Esophagus squamous epithelium (tissue), 4 donors: ENCODE data around the gene GRK6.

Experiments
- POLR2A ChIP-seq, 4 donors: fragments of 450-650 bp; IDR thresholded peaks; one replicate each; pipeline ENCODE4 v1.6.1; 2017; ENCODE audit warnings: antibody characterized with exemption in 4 of 4, mild to moderate bottlenecking in 4 of 4, moderate library complexity in 3 of 4
- TF ChIP-seq, protein P1 (sequence below), 6 experiments: fragments of 450-650 bp in 4 of 6; fragments of 200-600 bp in 2 of 6; sonication (generic) in 2 of 6; IDR thresholded peaks; one replicate each; pipeline ENCODE4 v1.5.1; 2016 to 2019; ENCODE audit warnings: antibody characterized with exemption in 6 of 6, mild to moderate bottlenecking in 4 of 6, moderate library complexity in 4 of 6

DNA sequence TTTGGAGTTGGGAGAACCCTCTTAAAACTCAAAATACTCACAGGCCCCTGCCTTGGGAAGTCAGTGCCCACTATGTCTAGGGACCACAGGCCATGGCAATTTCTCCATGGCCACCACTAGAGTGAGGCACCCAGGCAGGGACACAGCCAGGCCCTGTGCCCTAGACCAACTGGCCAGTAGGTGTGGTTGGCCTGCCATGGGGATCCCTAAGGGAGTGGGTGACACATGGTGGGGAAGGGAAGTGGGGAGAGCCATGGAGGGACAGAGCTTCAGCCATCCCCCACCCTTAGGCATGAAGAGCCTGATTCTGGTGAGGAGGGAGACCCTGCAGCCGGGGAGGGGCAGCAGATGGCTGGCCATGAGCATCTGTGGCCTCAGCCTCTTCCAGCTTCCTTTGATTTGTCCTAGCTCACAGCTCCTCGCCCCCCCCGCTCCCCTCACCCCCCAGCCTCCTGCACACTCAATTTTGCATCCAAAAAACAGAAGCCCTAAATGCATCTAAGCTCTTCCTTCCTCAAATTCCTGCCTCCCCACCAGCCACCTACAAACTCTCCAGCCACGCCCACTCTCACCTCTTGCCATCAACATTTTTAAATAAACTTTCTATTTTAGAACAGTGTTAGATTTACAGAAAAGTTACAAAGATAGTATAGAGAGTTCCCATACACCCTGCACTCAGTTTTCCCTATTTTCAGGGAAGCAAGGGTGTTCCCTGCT, 48.5 kb downstream of the GRK6 start:
- TF ChIP-seq, protein P1, sequence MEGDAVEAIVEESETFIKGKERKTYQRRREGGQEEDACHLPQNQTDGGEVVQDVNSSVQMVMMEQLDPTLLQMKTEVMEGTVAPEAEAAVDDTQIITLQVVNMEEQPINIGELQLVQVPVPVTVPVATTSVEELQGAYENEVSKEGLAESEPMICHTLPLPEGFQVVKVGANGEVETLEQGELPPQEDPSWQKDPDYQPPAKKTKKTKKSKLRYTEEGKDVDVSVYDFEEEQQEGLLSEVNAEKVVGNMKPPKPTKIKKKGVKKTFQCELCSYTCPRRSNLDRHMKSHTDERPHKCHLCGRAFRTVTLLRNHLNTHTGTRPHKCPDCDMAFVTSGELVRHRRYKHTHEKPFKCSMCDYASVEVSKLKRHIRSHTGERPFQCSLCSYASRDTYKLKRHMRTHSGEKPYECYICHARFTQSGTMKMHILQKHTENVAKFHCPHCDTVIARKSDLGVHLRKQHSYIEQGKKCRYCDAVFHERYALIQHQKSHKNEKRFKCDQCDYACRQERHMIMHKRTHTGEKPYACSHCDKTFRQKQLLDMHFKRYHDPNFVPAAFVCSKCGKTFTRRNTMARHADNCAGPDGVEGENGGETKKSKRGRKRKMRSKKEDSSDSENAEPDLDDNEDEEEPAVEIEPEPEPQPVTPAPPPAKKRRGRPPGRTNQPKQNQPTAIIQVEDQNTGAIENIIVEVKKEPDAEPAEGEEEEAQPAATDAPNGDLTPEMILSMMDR (IDR thresholded peaks at IDR 0.05) = no peak
- TF ChIP-seq POLR2A (IDR thresholded peaks at IDR 0.05) = no peak
